OCI-LY7 (cell line): ENCODE data around the gene FNDC3B.

Source experiments
- EZH2phosphoT487 ChIP-seq: fragments of 200-600 bp; sonication (generic); IDR thresholded peaks from 2 replicates; pipeline ENCODE4 v1.6.1; 2018; ENCODE audit warnings: low read depth, borderline replicate concordance, mild to moderate bottlenecking, mixed run types, antibody characterized with exemption, low read length, moderate library complexity, mixed read lengths
- TF ChIP-seq, protein P1 (sequence below): fragments of 200-600 bp; sonication (generic); conservative IDR thresholded peaks from 2 replicates; pipeline ENCODE4 v1.5.1; 2014; ENCODE audit warnings: mild to moderate bottlenecking, antibody characterized with exemption, low read length, moderate library complexity, mixed read lengths

GRCh38 chr3:172186607-172187006, 147.2 kb downstream of the FNDC3B start:
- TF ChIP-seq, protein P1, sequence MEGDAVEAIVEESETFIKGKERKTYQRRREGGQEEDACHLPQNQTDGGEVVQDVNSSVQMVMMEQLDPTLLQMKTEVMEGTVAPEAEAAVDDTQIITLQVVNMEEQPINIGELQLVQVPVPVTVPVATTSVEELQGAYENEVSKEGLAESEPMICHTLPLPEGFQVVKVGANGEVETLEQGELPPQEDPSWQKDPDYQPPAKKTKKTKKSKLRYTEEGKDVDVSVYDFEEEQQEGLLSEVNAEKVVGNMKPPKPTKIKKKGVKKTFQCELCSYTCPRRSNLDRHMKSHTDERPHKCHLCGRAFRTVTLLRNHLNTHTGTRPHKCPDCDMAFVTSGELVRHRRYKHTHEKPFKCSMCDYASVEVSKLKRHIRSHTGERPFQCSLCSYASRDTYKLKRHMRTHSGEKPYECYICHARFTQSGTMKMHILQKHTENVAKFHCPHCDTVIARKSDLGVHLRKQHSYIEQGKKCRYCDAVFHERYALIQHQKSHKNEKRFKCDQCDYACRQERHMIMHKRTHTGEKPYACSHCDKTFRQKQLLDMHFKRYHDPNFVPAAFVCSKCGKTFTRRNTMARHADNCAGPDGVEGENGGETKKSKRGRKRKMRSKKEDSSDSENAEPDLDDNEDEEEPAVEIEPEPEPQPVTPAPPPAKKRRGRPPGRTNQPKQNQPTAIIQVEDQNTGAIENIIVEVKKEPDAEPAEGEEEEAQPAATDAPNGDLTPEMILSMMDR: no peak
- TF ChIP-seq EZH2phosphoT487: no peak
